ENCODE results near the gene ZNF207.
"Not testable (repeated sequence)": the region's sequence is repeated elsewhere in the genome, so short reads cannot be mapped to it uniquely, and the experiment has no call there.

Gene ZNF207

DNA sequence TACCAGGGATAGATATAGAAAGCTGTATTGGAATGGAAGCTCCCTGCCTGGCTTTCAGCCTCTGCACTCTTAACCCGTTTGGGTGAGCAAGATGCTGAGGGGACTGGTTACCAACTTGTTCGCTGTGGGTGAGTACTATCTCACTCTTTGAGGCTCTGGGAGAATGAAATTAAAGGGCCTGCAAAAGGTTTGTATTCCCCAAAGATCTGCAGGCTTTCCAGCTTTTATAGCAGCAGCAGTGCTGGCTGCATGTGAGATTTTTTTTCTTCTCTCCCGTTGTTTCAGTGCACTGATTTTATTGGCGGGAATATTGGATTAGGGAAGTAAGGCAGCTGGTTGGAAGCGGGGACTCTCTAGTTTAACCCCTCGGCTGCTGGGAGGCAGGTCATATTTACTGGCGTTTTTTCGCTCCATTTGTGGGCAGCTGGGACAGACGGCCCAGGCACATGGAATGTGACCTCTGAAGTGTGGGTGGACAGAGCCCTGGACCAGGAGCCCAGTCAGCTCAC is 38.9 kb upstream of the ZNF207 start:
- DNase-seq (ENCODE audit: low read depth): no peak
- no peak for TF ChIP-seq CTCF (IDR thresholded peaks at IDR 0.05; ENCODE audit: control insufficient read depth, insufficient read depth, low read depth, low read length, missing control alignments)
- H3K4me3 ChIP-seq (ENCODE audit: control insufficient read depth, low read depth, low read length): no peak overlapping the region

DNA sequence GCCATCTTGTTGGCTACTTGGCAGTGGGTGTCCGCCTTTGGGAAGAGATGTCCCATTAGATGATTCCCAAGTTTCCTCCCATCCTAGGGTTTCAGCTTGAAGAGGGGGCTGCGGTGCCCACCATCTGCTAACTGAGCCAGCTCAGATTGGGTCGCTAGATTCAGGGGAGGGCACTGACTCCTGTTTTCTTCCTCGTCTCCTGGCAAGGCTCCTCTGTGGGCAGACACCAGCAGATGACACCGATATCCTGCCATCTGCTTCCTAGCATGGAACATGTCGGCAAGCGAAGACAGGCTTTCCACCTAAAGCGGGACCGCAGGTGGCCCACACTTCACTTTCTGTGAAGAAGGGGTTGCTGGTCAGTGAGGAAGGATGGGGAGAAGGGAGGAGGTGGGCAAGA is 35.3 kb upstream of the ZNF207 start:
- no peak for DNase-seq (ENCODE audit: low read depth)
- TF ChIP-seq CTCF (IDR thresholded peaks at IDR 0.05; ENCODE audit: control insufficient read depth, insufficient read depth, low read depth, low read length, missing control alignments): no peak
- no peak overlapping the region for H3K4me3 ChIP-seq (ENCODE audit: control insufficient read depth, low read depth, low read length)

DNA sequence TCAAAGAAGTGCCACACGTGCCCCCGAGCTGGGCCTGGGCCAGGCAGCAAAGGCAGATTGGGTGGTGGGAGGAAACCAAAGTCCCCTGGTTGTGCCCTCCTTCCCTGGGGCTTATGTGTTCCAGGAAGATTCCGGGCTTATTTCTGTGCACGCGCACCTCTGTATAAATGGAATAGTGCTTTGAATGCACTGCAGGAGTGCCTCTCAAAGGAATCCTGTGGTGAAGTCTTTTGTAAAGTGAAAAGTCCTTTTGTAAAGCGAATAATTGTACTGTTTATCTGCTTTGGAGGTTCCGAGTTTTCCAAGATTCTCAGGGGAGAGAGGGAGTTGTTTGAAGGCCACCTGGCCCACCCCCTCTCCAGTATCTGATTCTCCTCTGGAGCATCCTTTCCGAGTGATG is 34.8 kb upstream of the ZNF207 start:
- TF ChIP-seq CTCF (IDR thresholded peaks at IDR 0.05; ENCODE audit: control insufficient read depth, insufficient read depth, low read depth, low read length, missing control alignments): no peak
- no peak for DNase-seq (ENCODE audit: low read depth)
- no peak overlapping the region for H3K4me3 ChIP-seq (ENCODE audit: control insufficient read depth, low read depth, low read length)

- not testable (repeated sequence) for DNase-seq (ENCODE audit: low read depth); H3K4me3 ChIP-seq (ENCODE audit: control insufficient read depth, low read depth, low read length)
Measured at GRCh38 chr17:32316653-32317052, 33.3 kb upstream of the ZNF207 start.

GRCh38 chr17:32317353-32317752 is 32.6 kb upstream of the ZNF207 start:
- no peak for DNase-seq (ENCODE audit: low read depth)
- no peak for TF ChIP-seq CTCF (IDR thresholded peaks at IDR 0.05; ENCODE audit: control insufficient read depth, insufficient read depth, low read depth, low read length, missing control alignments)
- H3K4me3 ChIP-seq (ENCODE audit: control insufficient read depth, low read depth, low read length): no peak overlapping the region

GRCh38 chr17:32318071-32318470 is 31.9 kb upstream of the ZNF207 start:
- no peak for DNase-seq (ENCODE audit: low read depth)
- no peak for TF ChIP-seq CTCF (IDR thresholded peaks at IDR 0.05; ENCODE audit: control insufficient read depth, insufficient read depth, low read depth, low read length, missing control alignments)
- no peak overlapping the region for H3K4me3 ChIP-seq (ENCODE audit: control insufficient read depth, low read depth, low read length)

GRCh38 chr17:32319548-32319905 is 30.4 kb upstream of the ZNF207 start:
- DNase-seq (ENCODE audit: low read depth): no peak
- TF ChIP-seq CTCF (IDR thresholded peaks at IDR 0.05; ENCODE audit: control insufficient read depth, insufficient read depth, low read depth, low read length, missing control alignments): peak; percentile 98

GRCh38 chr17:32320080-32320479 is 29.9 kb upstream of the ZNF207 start:
- H3K4me3 ChIP-seq (ENCODE audit: control insufficient read depth, low read depth, low read length); DNase-seq (ENCODE audit: low read depth): not testable (repeated sequence)

More at GRCh38 chr17:32319548-32319905, 30.4 kb upstream of the ZNF207 start:
- H3K4me3 ChIP-seq (ENCODE audit: control insufficient read depth, low read depth, low read length): no peak overlapping the region

Measured in AG09309 (cell line).